ENCODE results near the gene NPB. TPM values are rescaled to one million over a fixed set of nuclear protein-coding genes. Genes with fewer than 3 reads are reported as not detected.

The NPB gene
- total RNA-seq, 1 donor from 2014 or later: 4.7 TPM

DNA sequence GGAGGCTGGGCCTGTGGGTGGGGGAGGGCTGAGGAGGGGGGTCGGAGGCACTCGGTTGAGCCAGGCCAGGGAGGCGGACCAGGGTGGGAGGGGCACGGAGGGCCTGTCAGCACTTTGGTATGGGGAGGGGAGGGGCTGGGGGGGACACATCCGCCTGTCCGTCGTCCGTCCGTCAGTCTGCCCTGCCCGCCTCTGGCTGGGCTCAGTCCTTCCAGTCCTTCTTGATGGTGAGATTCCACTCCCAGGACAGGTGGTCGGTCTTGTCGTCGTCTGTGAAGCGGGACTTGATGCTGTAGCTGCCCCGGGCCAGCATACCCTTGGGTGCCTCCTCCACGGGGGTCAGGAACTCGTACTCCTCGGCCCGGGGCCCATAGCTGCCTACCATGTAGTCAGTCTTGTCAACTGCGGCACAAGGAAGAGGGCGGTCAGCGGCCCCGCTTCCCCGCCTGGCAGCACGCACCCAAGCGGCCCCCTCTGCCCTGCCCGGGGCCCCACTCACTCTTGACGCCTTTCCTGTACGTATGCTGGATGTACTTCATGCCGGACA, 33.3 kb upstream of the NPB start:
- no peaks in the 10 kb centered on the region for H3K9me3 ChIP-seq
- intact Hi-C loops (cut with DNase I): no loop called here
- TF ChIP-seq POLR2A (IDR thresholded peaks at IDR 0.05) (no peak), POLR2AphosphoS5 (IDR thresholded peaks at IDR 0.05; ENCODE audit: insufficient read depth in 1 of 2, low read depth in 1 of 2) (no peak)
- TF ChIP-seq, protein P1, sequence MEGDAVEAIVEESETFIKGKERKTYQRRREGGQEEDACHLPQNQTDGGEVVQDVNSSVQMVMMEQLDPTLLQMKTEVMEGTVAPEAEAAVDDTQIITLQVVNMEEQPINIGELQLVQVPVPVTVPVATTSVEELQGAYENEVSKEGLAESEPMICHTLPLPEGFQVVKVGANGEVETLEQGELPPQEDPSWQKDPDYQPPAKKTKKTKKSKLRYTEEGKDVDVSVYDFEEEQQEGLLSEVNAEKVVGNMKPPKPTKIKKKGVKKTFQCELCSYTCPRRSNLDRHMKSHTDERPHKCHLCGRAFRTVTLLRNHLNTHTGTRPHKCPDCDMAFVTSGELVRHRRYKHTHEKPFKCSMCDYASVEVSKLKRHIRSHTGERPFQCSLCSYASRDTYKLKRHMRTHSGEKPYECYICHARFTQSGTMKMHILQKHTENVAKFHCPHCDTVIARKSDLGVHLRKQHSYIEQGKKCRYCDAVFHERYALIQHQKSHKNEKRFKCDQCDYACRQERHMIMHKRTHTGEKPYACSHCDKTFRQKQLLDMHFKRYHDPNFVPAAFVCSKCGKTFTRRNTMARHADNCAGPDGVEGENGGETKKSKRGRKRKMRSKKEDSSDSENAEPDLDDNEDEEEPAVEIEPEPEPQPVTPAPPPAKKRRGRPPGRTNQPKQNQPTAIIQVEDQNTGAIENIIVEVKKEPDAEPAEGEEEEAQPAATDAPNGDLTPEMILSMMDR (IDR thresholded peaks at IDR 0.05): no peak
- peaks cover 71% of the 10 kb centered on the region for H3K4me1 ChIP-seq
- H3K27me3 ChIP-seq: no peaks in the 10 kb centered on the region
- peak overlapping the region in 1 of 2 donors; percentile 67 for H3K4me3 ChIP-seq
- H3K27ac ChIP-seq: peak overlapping the region; percentile 82
- peaks cover 0 to 9% of the 10 kb centered on the region in 2 donors for H3K36me3 ChIP-seq
- DNase-seq (ENCODE audit: extremely low spot score in 2 of 2): peak in 1 of 2 donors; percentile 88

DNA sequence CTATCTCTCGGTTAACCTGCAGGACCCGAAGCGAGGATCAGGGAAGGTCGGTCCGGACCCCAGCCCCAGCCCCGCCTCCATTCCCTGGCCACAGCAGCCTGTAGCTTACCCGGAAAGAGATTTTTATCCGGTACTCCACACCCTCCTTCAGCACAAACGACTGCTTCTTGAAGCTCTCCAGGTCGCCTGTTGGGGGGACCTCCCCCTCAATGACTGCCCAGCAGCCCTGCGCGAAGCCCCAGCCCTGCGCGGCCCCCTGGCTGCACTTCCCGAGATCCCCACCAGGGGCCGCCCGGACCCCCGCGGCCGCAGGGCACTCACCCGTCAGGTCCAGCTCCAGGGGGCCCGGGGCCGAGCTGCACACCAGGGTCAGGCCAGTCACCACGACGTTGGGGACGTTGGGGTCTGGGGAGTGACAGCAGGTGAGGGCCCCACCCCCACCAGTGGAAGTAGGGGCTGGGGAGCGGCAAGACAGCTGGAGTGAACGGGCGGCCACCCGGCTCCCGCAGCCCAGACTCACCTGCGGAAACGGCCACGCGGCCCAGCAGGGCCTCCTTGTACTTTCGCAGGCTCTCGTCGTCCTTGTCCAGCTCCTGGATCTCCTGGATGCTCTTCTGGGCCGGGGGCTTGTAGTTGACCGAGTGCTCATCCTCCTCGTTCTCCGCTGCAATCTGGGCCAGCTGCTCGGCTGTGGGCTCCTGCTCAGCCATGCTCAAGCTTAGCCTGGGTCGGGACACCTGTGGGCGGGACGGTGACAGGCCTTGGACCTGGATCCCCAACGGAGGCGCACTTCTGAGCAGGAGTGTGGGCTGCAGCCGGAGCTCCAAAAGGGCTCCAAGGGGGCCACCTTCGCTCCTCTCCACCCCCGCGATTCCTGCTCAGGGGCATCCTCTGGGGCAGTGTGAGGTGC, 32.6 kb upstream of the NPB start:
- intact Hi-C loops (cut with DNase I): no loop called here
- TF ChIP-seq POLR2A (IDR thresholded peaks at IDR 0.05): no peak
- TF ChIP-seq POLR2AphosphoS5 (IDR thresholded peaks at IDR 0.05; ENCODE audit: insufficient read depth in 1 of 2, low read depth in 1 of 2): no peak
- TF ChIP-seq, protein P1 (IDR thresholded peaks at IDR 0.05): peak; percentile 13 to 78 (median 50)
- H3K9me3 ChIP-seq: no peaks in the 10 kb centered on the region
- H3K4me3 ChIP-seq: peak overlapping the region; percentile 60 to 67
- DNase-seq (ENCODE audit: extremely low spot score in 2 of 2): peak in 1 of 2 donors; percentile 87
- H3K4me1 ChIP-seq: peaks cover 66% of the 10 kb centered on the region
- H3K36me3 ChIP-seq: peaks cover 0 to 9% of the 10 kb centered on the region in 2 donors
- H3K27ac ChIP-seq: peak overlapping the region; percentile 82
- no peaks in the 10 kb centered on the region for H3K27me3 ChIP-seq

DNA sequence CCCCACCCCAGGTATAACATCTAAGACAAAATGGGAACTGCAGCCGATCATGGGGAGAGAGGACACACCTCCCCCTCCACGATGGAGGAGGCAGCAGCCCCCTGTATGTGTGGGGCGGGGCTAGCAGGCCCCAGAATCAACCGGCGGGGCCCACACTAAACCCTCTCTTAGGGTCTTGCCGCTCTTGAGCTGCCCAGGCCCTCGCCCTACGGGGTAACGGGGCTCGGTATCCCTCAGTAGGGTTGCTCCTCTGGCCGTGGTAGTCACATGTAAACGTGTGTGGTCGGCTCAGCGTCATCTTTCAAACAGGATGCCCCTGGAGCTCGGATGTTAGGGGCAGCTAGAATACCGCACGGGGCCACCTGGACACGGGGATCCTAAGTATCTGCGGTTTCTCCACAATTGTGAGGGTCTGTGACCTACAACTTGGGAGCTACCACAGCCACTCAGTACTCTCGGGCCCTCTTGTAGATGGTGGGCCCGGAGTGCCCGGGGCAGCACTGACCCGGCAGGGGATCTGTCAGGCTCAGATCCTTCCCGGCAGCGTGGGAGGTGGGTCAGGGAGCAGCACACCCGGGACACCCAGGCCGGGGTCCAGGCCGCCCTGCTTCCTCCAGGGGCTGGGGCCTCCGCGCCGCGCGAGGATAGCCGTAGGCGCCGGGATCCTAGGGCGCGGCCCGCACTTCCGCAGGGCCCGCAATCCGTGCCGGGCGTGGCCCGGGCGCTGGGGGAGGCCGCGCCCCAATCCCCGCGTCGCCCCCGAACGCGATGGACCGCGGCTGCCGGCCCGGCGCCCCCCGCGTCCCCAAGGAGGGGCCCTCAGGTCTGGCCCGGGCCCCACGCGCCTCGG, 31.7 kb upstream of the NPB start:
- intact Hi-C loops (cut with DNase I): no loop called here
- peak in 1 of 2 donors; percentile 87 for DNase-seq (ENCODE audit: extremely low spot score in 2 of 2)
- Histone ChIP-seq H3K4me3 (peak overlapping the region; percentile 60 to 67), H3K9me3 (no peaks in the 10 kb centered on the region), H3K4me1 (peaks cover 66% of the 10 kb centered on the region), H3K36me3 (peaks cover 0 to 9% of the 10 kb centered on the region in 2 donors), H3K27me3 (no peaks in the 10 kb centered on the region), H3K27ac (peak overlapping the region; percentile 82)
- TF ChIP-seq POLR2AphosphoS5 (IDR thresholded peaks at IDR 0.05; ENCODE audit: insufficient read depth in 1 of 2, low read depth in 1 of 2): peak in 1 of 2 donors; percentile 62
- TF ChIP-seq POLR2A (IDR thresholded peaks at IDR 0.05): no peak

DNA sequence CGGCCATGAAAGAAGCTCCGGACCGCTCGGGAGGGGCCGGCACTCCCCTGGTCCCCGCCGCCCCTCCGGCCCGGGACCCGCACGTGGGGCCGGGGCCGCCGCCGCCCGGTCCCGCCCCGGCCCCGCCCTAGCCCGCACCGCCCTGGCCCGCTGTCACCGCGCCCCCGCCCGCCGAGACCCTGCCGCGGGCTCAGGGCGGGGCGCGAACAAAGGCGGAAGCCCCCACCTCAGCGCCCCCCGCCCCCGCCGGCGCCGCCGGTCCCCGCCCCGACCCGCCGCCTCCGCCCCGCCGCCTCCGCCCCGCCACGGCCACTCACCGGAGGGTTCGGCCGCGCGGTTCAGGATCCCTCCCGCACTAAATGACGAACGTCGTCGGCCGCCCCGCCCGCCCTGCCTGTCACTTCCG, 31.1 kb upstream of the NPB start, which contains the start of gene ARHGDIA:
ARHGDIA (minus strand) TSS at position 357 of the 406 bp plus-strand sequence. CDS start 1,407 bp downstream, outside the sequence.
- peak within 1 kb of the TSS; percentile 60 to 67 for H3K4me3 ChIP-seq
- DNase-seq (ENCODE audit: extremely low spot score in 2 of 2): no peak
- peaks cover 61% of the 10 kb centered on the region for H3K4me1 ChIP-seq
- peak within 1 kb of the TSS; percentile 82 for H3K27ac ChIP-seq
- H3K9me3 ChIP-seq: no peaks in the 10 kb centered on the region
- TF ChIP-seq, protein P1 (IDR thresholded peaks at IDR 0.05): no peak
- TF ChIP-seq POLR2AphosphoS5 (IDR thresholded peaks at IDR 0.05; ENCODE audit: insufficient read depth in 1 of 2, low read depth in 1 of 2) (no peak), POLR2A (IDR thresholded peaks at IDR 0.05) (no peak)
- peaks cover 0 to 9% of the 10 kb centered on the region in 2 donors for H3K36me3 ChIP-seq
- H3K27me3 ChIP-seq: no peaks in the 10 kb centered on the region
- intact Hi-C loops (cut with DNase I): no loop called here

All from vagina (tissue), 2 donors.